ENCODE results near the gene PLXNA4.

The PLXNA4 gene

GRCh38 chr7:132110692-132111091 lies 465.6 kb downstream of the PLXNA4 start:
- H3K9me3 ChIP-seq (ENCODE audit: control insufficient read depth, insufficient read depth, low read depth, low read length): no peaks in the 10 kb centered on the region
- CTCF ChIA-PET: interaction anchor here (0.9 kb wide), 1 partner anchor 470 kb away, joined by 4 read pairs; no protein-coding TSS in a partner anchor
- no peaks in the 10 kb centered on the region for H3K36me3 ChIP-seq (ENCODE audit: control insufficient read depth in 2 of 2, insufficient read depth in 1 of 2, low read length in 2 of 2)
- H3K4me3 ChIP-seq (ENCODE audit: low read depth, low read length): no peak overlapping the region
- TF ChIP-seq ZBTB49 (tag by site-specific recombination; IDR thresholded peaks at IDR 0.05; ENCODE audit: low read depth) (no peak), ZNF112 (tag by site-specific recombination; IDR thresholded peaks at IDR 0.05) (no peak), ZNF121 (tag by site-specific recombination; IDR thresholded peaks at IDR 0.05) (no peak), ZNF16 (tag by site-specific recombination; IDR thresholded peaks at IDR 0.05; ENCODE audit: low read depth) (no peak), ZNF600 (tag by site-specific recombination; IDR thresholded peaks at IDR 0.05) (no peak), ZBTB10 (tag by site-specific recombination; IDR thresholded peaks at IDR 0.05) (no peak), ZNF610 (tag by site-specific recombination; IDR thresholded peaks at IDR 0.05; ENCODE audit: borderline replicate concordance) (no peak), ZNF280D (tag by site-specific recombination; IDR thresholded peaks at IDR 0.05) (no peak)
- POLR2A ChIA-PET: no interaction called here
- peaks cover 5% of the 10 kb centered on the region for H3K4me1 ChIP-seq (ENCODE audit: control insufficient read depth, insufficient read depth, low read length)
- no peak overlapping the region for H3K27ac ChIP-seq (ENCODE audit: extremely low read depth, low read depth, low read length)

GRCh38 chr7:132109769-132110168 lies 466.5 kb downstream of the PLXNA4 start:
- H3K4me1 ChIP-seq (ENCODE audit: control insufficient read depth, insufficient read depth, low read length): peaks cover 5% of the 10 kb centered on the region
- ChIA-PET CTCF (no interaction called here), POLR2A (no interaction called here)
- no peaks in the 10 kb centered on the region for H3K36me3 ChIP-seq (ENCODE audit: control insufficient read depth in 2 of 2, insufficient read depth in 1 of 2, low read length in 2 of 2)
- H3K9me3 ChIP-seq (ENCODE audit: control insufficient read depth, insufficient read depth, low read depth, low read length): no peaks in the 10 kb centered on the region
- no peak overlapping the region for H3K27ac ChIP-seq (ENCODE audit: extremely low read depth, low read depth, low read length)
- H3K4me3 ChIP-seq (ENCODE audit: low read depth, low read length): no peak overlapping the region
- no peak for TF ChIP-seq ZSCAN18 (tag by site-specific recombination; IDR thresholded peaks at IDR 0.05)
- TF ChIP-seq ZNF223 (tag by site-specific recombination; IDR thresholded peaks at IDR 0.05): no peak
- TF ChIP-seq ZSCAN4 (tag by site-specific recombination; IDR thresholded peaks at IDR 0.05): no peak
- no peak for TF ChIP-seq ZBTB49 (tag by site-specific recombination; IDR thresholded peaks at IDR 0.05; ENCODE audit: low read depth)
- no peak for TF ChIP-seq ZNF560 (tag by site-specific recombination; IDR thresholded peaks at IDR 0.05; ENCODE audit: borderline replicate concordance)
- TF ChIP-seq ZNF140 (tag by site-specific recombination; IDR thresholded peaks at IDR 0.05): no peak

All from HEK293 (cell line).